HepG2 (cell line): ENCODE measurements around the gene TPM1. TPM values are rescaled to one million over a fixed set of nuclear protein-coding genes. Genes with fewer than 3 reads are reported as not detected.

Source experiments
- AFF4 ChIP-seq: sonication (generic); formaldehyde crosslinking; IDR thresholded peaks from 2 replicates; pipeline ENCODE4 v1.4.0; 2020; ENCODE audit warnings: missing genetic modification reagents
- AGO1 ChIP-seq: fragments of 200-400 bp; formaldehyde crosslinking; IDR thresholded peaks from 2 replicates; pipeline ENCODE4 v1.6.1; 2017; ENCODE audit warnings: mild to moderate bottlenecking, low read depth, low read length, moderate library complexity; ENCODE audit not compliant: poor library complexity, severe bottlenecking
- BCL3 ChIP-seq: sonication (generic); formaldehyde crosslinking; IDR thresholded peaks from 2 replicates; pipeline ENCODE4 v1.5.1; 2020; ENCODE audit warnings: mild to moderate bottlenecking, missing genetic modification reagents, moderate library complexity
- DBP ChIP-seq: sonication (generic); formaldehyde crosslinking; IDR thresholded peaks from 2 replicates; pipeline ENCODE4 v1.4.0; 2020; ENCODE audit warnings: missing genetic modification reagents; ENCODE audit errors: not compliant biosample characterization
- DNMT3B ChIP-seq: conservative IDR thresholded peaks from 2 replicates; pipeline ENCODE4 v1.6.1; 2016; ENCODE audit warnings: missing biosample characterization, control low read depth
- FOXA1 ChIP-seq, 2 experiments: fragments of 450-650 bp in 1 of 2; sonication (generic) in 1 of 2; formaldehyde crosslinking in 1 of 2; IDR thresholded peaks; 2 replicates each; pipeline versions ENCODE4 v1.4.0 to v1.6.1; 2016 to 2020; ENCODE audit warnings: missing genetic modification reagents in 1 of 2
- HOXA5 ChIP-seq: sonication (generic); formaldehyde crosslinking; IDR thresholded peaks from 2 replicates; pipeline ENCODE4 v1.4.0; 2020; ENCODE audit warnings: missing genetic modification reagents
- JARID2 ChIP-seq: sonication (generic); formaldehyde crosslinking; IDR thresholded peaks from 2 replicates; pipeline ENCODE4 v1.8.1; 2023; ENCODE audit warnings: missing genetic modification reagents, inconsistent platforms; ENCODE audit not compliant: insufficient replicate concordance
- LCORL ChIP-seq, 2 experiments: fragments of 450-650 bp in 1 of 2; sonication (generic) in 1 of 2; formaldehyde crosslinking in 1 of 2; IDR thresholded peaks; 2 replicates each; pipeline versions ENCODE4 v1.5.0 to v1.6.1; 2017 to 2020; ENCODE audit warnings: antibody characterized with exemption in 1 of 2, missing genetic modification reagents in 1 of 2
- MAX ChIP-seq: IDR thresholded peaks from 2 replicates; pipeline ENCODE4 v1.6.1; 2012; ENCODE audit warnings: inconsistent platforms
- MIER2 ChIP-seq: IDR thresholded peaks from 2 replicates; pipeline ENCODE4 v1.6.1; 2016; ENCODE audit warnings: missing biosample characterization, missing genetic modification reagents
- NFE2L1 ChIP-seq: sonication (generic); formaldehyde crosslinking; IDR thresholded peaks from 2 replicates; pipeline ENCODE4 v1.4.0; 2020; ENCODE audit warnings: missing genetic modification reagents, mild to moderate bottlenecking, borderline replicate concordance
- NR2F2 ChIP-seq: IDR thresholded peaks from 2 replicates; pipeline ENCODE4 v1.6.1; 2012; ENCODE audit warnings: low read depth, inconsistent platforms, borderline replicate concordance
- RAD21 ChIP-seq: fragments of 450-650 bp; formaldehyde crosslinking; IDR thresholded peaks from 2 replicates; pipeline ENCODE4 v1.5.0; 2020; ENCODE audit warnings: mild to moderate bottlenecking
- SCMH1 ChIP-seq: sonication (generic); formaldehyde crosslinking; IDR thresholded peaks from 2 replicates; pipeline ENCODE4 v1.9.0; 2021; ENCODE audit warnings: missing genetic modification reagents, mild to moderate bottlenecking, borderline replicate concordance
- TCF7 ChIP-seq: sonication (generic); IDR thresholded peaks from 2 replicates; pipeline ENCODE4 v1.6.1; 2016; ENCODE audit warnings: antibody characterized with exemption, low read depth
- TGIF2 ChIP-seq: IDR thresholded peaks from 2 replicates; pipeline ENCODE4 v1.6.1; 2016; ENCODE audit warnings: control low read depth, missing compliant biosample characterization
- ZMYM3 ChIP-seq: sonication (generic); formaldehyde crosslinking; IDR thresholded peaks from 2 replicates; pipeline ENCODE4 v1.5.1; 2020; ENCODE audit warnings: mild to moderate bottlenecking, missing genetic modification reagents
- ZNF337 ChIP-seq: sonication (generic); formaldehyde crosslinking; IDR thresholded peaks from 2 replicates; pipeline ENCODE4 v1.5.1; 2020; ENCODE audit warnings: missing genetic modification reagents, low read depth, mild to moderate bottlenecking, borderline replicate concordance
- ZNF547 ChIP-seq: sonication (generic); formaldehyde crosslinking; IDR thresholded peaks from 2 replicates; pipeline ENCODE4 v1.5.1; 2020; ENCODE audit warnings: mild to moderate bottlenecking, missing genetic modification reagents
- ZNF549 ChIP-seq: sonication (generic); formaldehyde crosslinking; IDR thresholded peaks from 2 replicates; pipeline ENCODE4 v1.5.0; 2020; ENCODE audit warnings: missing genetic modification reagents
- polyA plus RNA-seq, 8 experiments: library from polyadenylated mRNA; depleted of rRNA in 3 of 8; stranded (reverse) in 7 of 8; unstranded in 1 of 8; fragments of >200 nt; fragmentation: Illumina TruSeq in 4 of 8; extraction: Trizol in 4 of 8; gene quantifications; 2 replicates each; pipeline versions ENCODE4 v1.2.1 to v1.2.3, GENCODE V29; 2011 to 2016; ENCODE audit warnings: low read depth in 4 of 8, missing spikeins in 1 of 8, mixed read lengths in 1 of 8; ENCODE audit not compliant: insufficient read depth in 1 of 8
- total RNA-seq, 5 experiments: library from RNA; depleted of rRNA; stranded (reverse); fragments of >200 nt; fragmentation: Illumina TruSeq; extraction: Trizol; gene quantifications; 2 replicates each; pipeline ENCODE4 v1.2.3, GENCODE V29; 2016; ENCODE audit warnings: low read depth in 1 of 5

TPM1 gene
- total and polyA plus RNA-seq, 2 of the 13 experiments (the other 11 are each of a cell fraction or from before 2014, with no cell fraction given) = 98.9 to 109 TPM

- TF ChIP-seq LCORL (IDR thresholded peaks at IDR 0.05) (peak; percentile 66; the same call in 1 of the 2 replicates), LCORL (CRISPR knock-in tag; IDR thresholded peaks at IDR 0.05) (peak; percentile 95), JARID2 (CRISPR knock-in tag) (no peak), ZNF337 (CRISPR knock-in tag) (no peak), DBP (CRISPR knock-in tag) (no peak), TGIF2 (CRISPR knock-in tag) (no peak), NR2F2 (no peak), RAD21 (0 out of 2 replicates have a peak, but pooled peaks have one; percentile 36), TCF7 (peak; percentile 37; the same call in 1 of the 2 replicates), ZNF549 (no peak), ZNF547 (CRISPR knock-in tag) (no peak), AFF4 (CRISPR knock-in tag) (no peak), MAX (peak; percentile 42), MIER2 (CRISPR knock-in tag) (no peak), BCL3 (CRISPR knock-in tag) (no peak), SCMH1 (CRISPR knock-in tag) (no peak), AGO1 (no peak), NFE2L1 (CRISPR knock-in tag) (no peak), HOXA5 (CRISPR knock-in tag) (peak; percentile 37; the same call in 1 of the 2 replicates), FOXA1 (IDR thresholded peaks at IDR 0.05) (no peak), FOXA1 (CRISPR knock-in tag; IDR thresholded peaks at IDR 0.05) (no peak), ZMYM3 (CRISPR knock-in tag) (peak; percentile 86; the same call in 1 of the 2 replicates), DNMT3B (CRISPR knock-in tag) (no peak)
These were observed 31.4 kb upstream of the TPM1 start (continued) for GRCh38 chr15:63010920-63011693.
